ENCODE results near the gene UGT2B17.
"Not testable (repeated sequence)": the region's sequence is repeated elsewhere in the genome, so short reads cannot be mapped to it uniquely, and the experiment has no call there.

UGT2B17 gene

GRCh38 chr4:68568535-68568934 lies 7.6 kb downstream of the UGT2B17 start:
- DNase-seq = not testable (repeated sequence)

DNA sequence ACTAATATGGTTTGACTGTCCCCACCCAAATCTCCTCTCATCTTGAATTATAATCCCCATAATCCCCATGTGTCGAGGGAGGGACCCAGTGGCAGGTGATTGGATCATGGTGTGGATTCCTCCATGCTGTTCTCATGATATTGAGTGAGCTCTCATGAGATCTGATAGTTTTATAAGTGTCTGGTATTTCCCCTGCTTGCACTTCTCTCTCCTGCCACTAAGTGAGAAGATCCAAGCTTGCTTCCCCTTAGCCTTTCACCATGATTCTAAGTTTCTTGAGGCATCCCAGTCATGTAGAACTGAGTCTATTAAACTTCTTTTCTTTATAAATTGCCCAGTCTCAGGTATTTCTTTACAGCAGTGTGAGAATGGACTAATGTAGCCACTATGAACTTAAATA lies 9.8 kb downstream of the UGT2B17 start:
- not testable (repeated sequence) for DNase-seq

DNA sequence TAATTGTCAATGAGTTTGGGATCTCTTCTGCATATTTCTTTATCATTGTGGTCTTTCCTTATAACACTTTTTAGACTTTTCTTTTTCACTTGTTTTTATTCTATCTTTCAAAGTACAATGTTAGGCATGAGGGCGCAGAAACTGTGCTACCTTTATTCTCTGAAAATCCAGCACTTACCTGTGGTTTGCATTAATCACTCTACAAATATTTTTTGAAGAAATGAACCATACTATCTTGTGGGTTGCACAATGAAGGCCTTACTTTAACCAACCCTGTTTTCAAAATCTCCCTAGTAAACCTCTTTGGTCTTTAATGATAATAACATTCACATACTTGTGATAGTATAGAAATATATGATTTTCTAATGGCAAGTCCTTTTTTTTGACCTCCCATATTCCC lies 11.0 kb downstream of the UGT2B17 start:
- not testable (repeated sequence) for DNase-seq

- not testable (repeated sequence) for DNase-seq
Measured at GRCh38 chr4:68560364-68561070, 15.6 kb downstream of the UGT2B17 start.

DNA sequence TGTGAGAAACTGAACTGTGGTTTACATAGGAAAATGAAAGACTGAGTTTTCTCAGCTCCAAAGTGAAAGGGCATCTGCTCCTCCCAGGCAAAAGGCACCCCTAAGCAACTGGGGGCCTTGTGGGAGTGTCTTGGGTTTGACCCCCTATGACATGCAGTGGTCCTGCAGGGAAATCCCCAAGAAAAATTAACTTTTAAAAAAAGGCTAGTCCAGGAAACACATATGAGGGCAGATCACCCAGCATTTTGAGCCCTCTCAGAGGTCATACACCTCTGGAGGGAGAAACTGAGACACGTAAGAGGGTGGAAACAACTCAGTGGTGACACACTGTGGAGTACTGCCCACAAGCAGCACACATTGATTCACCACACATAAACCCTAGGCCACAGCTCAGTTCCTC lies 22.3 kb downstream of the UGT2B17 start:
- DNase-seq = not testable (repeated sequence)

- not testable (repeated sequence) for DNase-seq
Measured at GRCh38 chr4:68552818-68553811, 23.0 kb downstream of the UGT2B17 start.

DNA sequence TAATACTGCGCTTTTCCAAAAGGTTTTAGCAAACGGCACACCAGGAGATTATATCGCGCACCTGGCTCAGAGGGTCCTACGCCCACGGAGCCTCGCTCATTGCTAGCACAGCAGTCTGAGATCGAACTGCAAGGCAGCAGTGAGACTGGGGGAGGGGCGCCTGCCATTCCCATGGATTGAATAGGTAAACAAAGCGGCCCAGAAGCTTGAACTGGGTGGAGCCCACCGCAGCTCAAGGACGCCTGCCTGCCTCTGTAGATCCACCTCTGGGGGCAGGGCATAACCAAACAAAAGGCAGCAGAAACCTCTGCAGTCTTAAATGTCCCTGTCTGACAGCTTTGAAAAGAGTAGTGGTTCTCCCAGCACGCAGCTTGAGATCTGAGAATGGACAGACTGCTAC lies 33.4 kb downstream of the UGT2B17 start:
- DNase-seq = not testable (repeated sequence)

DNA sequence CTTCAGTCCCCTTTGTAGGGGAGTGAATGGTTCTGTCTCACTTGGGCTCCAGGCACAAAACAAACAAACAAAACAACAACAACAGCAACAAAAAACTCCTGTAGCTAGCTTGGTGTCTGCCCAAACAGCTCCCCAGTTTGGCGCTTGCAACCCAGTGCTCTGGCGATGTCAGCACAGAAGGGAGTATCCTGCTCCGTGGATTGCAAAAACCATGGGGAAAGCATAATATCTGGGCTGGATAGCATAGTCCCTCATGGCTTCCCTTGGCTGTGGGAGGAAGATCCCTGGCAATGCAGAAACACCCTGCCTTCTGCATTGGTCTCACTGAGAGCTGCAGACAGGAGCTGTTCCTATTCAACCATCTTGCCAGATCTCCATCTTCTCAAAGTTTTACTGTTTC lies 39.7 kb downstream of the UGT2B17 start:
- DNase-seq = no peak

- DNase-seq = no peak
Measured at GRCh38 chr4:68535974-68536373, 40.1 kb downstream of the UGT2B17 start.

DNA sequence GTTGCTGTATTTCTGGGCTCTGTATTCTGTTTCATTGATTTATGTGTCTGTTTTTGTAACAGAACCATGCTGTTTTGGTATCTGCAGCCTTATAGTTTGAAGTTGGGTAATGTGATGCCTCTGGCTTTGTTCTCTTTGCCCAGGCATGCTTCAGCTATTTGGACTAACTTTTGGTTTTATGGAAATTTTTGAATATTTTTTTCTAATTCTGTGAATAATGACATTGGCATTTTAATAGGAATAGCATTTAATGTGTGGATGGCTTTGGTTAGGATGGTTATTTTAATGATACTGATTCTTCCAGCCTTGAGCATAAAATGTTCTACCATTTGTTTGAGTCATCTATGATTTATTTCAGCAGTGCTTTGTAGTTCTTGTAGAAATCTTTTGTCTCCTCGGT lies 53.9 kb downstream of the UGT2B17 start:
- not testable (repeated sequence) for DNase-seq

DNA sequence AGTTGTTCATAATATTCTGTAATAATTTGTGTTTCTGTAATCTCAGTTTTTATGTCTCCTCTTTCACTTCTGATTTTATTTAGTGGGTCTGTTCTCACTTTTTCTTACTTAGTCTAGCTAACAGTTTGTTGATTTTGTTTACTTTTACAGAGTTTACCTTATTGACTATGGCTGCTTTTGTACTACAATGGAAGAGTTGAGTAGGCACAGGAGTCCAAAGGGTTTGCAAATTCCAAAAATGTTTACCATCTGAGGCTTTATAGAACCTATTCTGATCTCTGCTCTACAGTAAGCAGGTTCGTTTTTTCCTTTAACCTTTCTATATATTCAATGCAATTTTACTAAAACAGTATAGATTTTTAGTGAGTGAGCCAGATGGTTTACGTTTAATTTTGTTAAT lies 55.1 kb downstream of the UGT2B17 start:
- DNase-seq = no peak

- no peak for DNase-seq
Measured at GRCh38 chr4:68518889-68519288, 57.2 kb downstream of the UGT2B17 start.

GRCh38 chr4:68505452-68505851 lies 70.7 kb downstream of the UGT2B17 start:
- DNase-seq = not testable (repeated sequence)

- not testable (repeated sequence) for DNase-seq
Measured at GRCh38 chr4:68504836-68505235, 71.3 kb downstream of the UGT2B17 start.

GRCh38 chr4:68503462-68503861 lies 72.7 kb downstream of the UGT2B17 start:
- DNase-seq = not testable (repeated sequence)

- DNase-seq = no peak
Measured at GRCh38 chr4:68499021-68499420, 77.1 kb downstream of the UGT2B17 start.

- DNase-seq = peak; percentile 49
Measured at GRCh38 chr4:68498413-68499007, 77.6 kb downstream of the UGT2B17 start.

GRCh38 chr4:68494688-68495087 lies 81.4 kb downstream of the UGT2B17 start:
- no peak for DNase-seq

DNA sequence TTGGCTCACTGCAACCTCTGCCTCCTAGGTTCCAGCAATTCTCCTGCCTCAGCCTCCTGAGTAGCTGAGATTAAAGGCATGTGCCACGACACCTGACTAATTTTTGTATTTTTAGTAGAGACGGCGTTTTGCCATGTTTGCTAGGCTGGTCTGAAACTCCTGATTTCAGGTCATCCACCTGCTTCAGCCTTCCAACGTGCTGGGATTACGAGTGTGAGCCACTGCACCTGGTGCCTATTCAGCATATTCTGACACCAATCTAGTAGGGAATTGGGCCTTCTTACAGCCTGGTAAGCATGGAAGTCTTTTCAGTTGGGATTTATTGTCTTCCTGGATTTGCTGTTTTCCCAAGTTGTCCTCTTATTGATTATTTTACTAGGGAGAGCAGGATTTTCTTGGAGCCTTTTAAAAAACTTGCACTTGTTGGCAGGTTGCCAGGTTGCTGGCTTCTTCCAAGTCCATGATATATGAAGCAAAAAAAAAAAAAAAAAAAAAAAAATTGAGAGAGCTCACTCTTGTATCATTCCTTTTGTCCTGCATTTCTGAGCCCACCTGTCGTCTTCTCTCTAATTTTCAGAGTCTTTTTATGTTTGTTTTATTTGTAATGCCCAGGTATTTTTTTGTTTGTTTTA lies 85.2 kb downstream of the UGT2B17 start:
- no peak for DNase-seq

DNA sequence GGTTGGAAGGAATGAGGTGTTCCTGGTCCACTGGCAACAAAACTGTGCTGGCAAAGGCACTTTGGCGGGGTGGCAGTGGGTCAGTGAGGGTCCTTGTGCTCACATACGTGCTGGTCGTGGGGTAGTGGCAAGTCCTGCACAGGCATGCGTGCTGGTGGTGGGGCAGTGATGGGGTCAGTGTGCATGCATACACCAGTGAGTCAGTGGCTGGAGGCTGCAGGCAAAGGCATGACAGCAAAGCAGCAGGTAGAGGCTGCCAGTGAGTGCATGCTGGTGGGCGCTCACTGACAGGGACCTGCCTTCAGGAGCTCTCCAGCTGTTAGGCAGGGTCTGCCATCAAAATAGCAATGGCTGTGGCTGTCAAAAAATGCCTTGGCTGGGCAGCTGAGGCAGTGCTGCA lies 86.8 kb downstream of the UGT2B17 start:
- no peak for DNase-seq

Data from GDM1 (cell line).